Prostate gland (tissue), 2 donors: ENCODE data around the gene PTPN18.

Experiments used
- POLR2A ChIP-seq: fragments of 450-650 bp; IDR thresholded peaks from one replicate; pipeline ENCODE4 v1.6.1; 2016; ENCODE audit warnings: antibody characterized with exemption, mild to moderate bottlenecking
- POLR2AphosphoS5 ChIP-seq: sonication (generic); formaldehyde crosslinking; IDR thresholded peaks from one replicate; pipeline ENCODE4 v1.6.1; 2017; ENCODE audit warnings: antibody characterized with exemption
- TF ChIP-seq, protein P1 (sequence below), 4 experiments: fragments of 200-600 bp in 2 of 4; fragments of 450-650 bp in 2 of 4; sonication (generic) in 2 of 4; IDR thresholded peaks; 1 replicate in 3 of 4; 2 replicates in 1 of 4; pipeline ENCODE4 v1.5.1; 2016 to 2019; ENCODE audit warnings: antibody characterized with exemption in 4 of 4, mild to moderate bottlenecking in 2 of 4, moderate library complexity in 2 of 4

DNA sequence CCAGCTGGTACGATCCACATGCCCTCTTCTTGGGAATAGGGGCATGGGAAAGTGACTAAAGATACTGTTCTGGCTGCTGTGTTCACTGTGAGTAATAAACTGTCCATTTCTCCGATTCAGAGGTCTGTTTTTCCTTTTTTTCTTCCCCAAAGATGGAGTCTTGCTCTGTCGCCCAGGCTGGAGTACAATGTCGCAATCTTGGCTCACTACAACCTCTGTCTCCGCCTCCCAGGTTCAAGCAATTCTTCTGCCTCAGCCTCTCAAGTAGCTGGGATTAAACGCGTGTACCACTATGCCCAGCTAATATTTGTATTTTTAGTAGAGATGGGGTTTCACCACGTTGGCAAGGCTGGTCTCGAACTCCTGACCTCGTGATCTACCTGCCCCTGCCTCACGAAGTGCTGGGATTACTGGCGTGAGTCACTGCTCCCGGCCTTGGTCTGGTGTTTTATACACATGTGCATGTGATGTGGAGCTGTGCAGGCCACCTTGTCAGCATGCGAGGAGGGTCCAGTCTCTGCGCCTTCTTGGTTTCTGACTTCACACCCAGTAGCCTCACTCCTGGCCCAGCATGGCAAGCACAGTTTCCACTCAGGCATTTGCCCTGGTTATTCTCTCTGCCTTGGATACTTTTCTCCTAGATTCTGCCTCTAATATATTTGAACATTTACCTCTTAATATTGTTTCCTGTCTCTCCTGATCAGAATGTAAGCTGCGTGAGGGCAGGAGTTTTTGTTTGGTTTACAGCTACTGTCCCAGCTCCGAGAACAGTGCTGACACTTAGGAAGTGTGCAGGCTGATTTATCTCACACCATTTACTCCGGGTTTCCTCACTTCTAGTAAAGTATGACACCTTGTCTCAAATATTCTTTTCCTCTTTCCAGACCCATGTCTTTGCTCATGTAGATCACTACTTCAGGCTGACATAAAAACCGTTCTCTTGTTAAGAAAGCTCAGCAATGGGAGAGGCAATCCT is 19.7 kb downstream of the PTPN18 start:
- TF ChIP-seq, protein P1, sequence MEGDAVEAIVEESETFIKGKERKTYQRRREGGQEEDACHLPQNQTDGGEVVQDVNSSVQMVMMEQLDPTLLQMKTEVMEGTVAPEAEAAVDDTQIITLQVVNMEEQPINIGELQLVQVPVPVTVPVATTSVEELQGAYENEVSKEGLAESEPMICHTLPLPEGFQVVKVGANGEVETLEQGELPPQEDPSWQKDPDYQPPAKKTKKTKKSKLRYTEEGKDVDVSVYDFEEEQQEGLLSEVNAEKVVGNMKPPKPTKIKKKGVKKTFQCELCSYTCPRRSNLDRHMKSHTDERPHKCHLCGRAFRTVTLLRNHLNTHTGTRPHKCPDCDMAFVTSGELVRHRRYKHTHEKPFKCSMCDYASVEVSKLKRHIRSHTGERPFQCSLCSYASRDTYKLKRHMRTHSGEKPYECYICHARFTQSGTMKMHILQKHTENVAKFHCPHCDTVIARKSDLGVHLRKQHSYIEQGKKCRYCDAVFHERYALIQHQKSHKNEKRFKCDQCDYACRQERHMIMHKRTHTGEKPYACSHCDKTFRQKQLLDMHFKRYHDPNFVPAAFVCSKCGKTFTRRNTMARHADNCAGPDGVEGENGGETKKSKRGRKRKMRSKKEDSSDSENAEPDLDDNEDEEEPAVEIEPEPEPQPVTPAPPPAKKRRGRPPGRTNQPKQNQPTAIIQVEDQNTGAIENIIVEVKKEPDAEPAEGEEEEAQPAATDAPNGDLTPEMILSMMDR (IDR thresholded peaks at IDR 0.05) = no peak
- TF ChIP-seq POLR2A (no peak), POLR2AphosphoS5 (no peak)
